Adrenal gland (tissue), 12 donors: ENCODE measurements around the gene SP4. TPM values are rescaled to one million over a fixed set of nuclear protein-coding genes. Genes with fewer than 3 reads are reported as not detected.

Source experiments
- DNase-seq, 7 donors: peaks; one replicate each; pipeline ENCODE4 v3.0.0-alpha.2; 2019 to 2020
- H3K27ac ChIP-seq, 5 donors: fragments of 200-600 bp; sonication (generic) in 4 of 5; 1 replicate in 3 of 5; 2 replicates in 2 of 5; pipeline versions ENCODE4 v1.5.1 to v1.8.0; 2016 to 2020; ENCODE audit warnings: mild to moderate bottlenecking in 1 of 5
- H3K27me3 ChIP-seq: fragments of 200-600 bp; 2 replicates; pipeline ENCODE4 v1.8.0; 2021
- H3K36me3 ChIP-seq, 2 donors: fragments of 200-600 bp; replicated peaks in 1 of 2; 1 replicate in 1 of 2; 2 replicates in 1 of 2; pipeline versions ENCODE4 v1.5.1 to v1.8.0; 2018 to 2022
- H3K4me1 ChIP-seq, 2 donors: fragments of 200-600 bp; replicated peaks in 1 of 2; 1 replicate in 1 of 2; 2 replicates in 1 of 2; pipeline versions ENCODE4 v1.5.1 to v1.8.0; 2018 to 2021
- H3K4me3 ChIP-seq, 4 donors: fragments of 200-600 bp; sonication (generic) in 3 of 4; one replicate each; pipeline ENCODE4 v1.5.1; 2016 to 2018
- H3K9me3 ChIP-seq, 3 donors: fragments of 200-600 bp; sonication (generic) in 1 of 3; replicated peaks in 1 of 3; 1 replicate in 2 of 3; 2 replicates in 1 of 3; pipeline versions ENCODE4 v1.5.1 to v1.8.0; 2016 to 2021
- POLR2A ChIP-seq, 2 donors: fragments of 450-650 bp; IDR thresholded peaks; one replicate each; pipeline ENCODE4 v1.6.1; 2017; ENCODE audit warnings: antibody characterized with exemption in 2 of 2, mild to moderate bottlenecking in 2 of 2, moderate library complexity in 1 of 2
- WGBS, 4 donors: extraction: QIAGEN DNeasy Blood & Tissue Kit in 2 of 4; methylation state at CpG; one replicate each; pipeline versions ENCODE4 v1.1.5 to v1.1.7; 2013 to 2017; 5-methylcytosine and 5-hydroxymethylcytosine counted together
- intact Hi-C, 2 donors: fragments of 100-400 bp; cut with DNase I; formaldehyde crosslinking; loops; one replicate each; pipeline versions ENCODE4 v1.14.1 to v1.15.0; 2022 to 2023
- polyA plus RNA-seq, 3 donors: library from polyadenylated mRNA; stranded (reverse); fragments of 200-250 nt in 2 of 3; fragments of 350-450 nt in 1 of 3; fragmentation: Illumina TruSeq in 1 of 3; extraction: RNeasy Lipid Tissue Mini Kit (QIAGEN cat#74804) in 1 of 3; gene quantifications; one replicate each; pipeline ENCODE4 v1.2.3, GENCODE V29; 2013 to 2014
- total RNA-seq, 9 donors: library from RNA; depleted of rRNA in 4 of 9; stranded (reverse); fragments of >200 nt in 4 of 9; fragments of 120-200 nt in 1 of 9; fragmentation: NEBNext Ultra II Directional in 1 of 9; extraction: Animal tissue kit (Norgen Biotek cat#: 25700) in 1 of 9; gene quantifications; one replicate each; pipeline versions ENCODE4 v1.1.0 to v1.2.4, GENCODE V29; 2013 to 2023
- TF ChIP-seq, protein P1 (sequence below), 6 experiments: fragments of 450-650 bp in 4 of 6; fragments of 200-600 bp in 2 of 6; sonication (generic) in 1 of 6; IDR thresholded peaks; 1 replicate in 5 of 6; 2 replicates in 1 of 6; pipeline versions ENCODE4 v1.5.1 to v1.8.0; 2016 to 2021; ENCODE audit warnings: antibody characterized with exemption in 6 of 6, mild to moderate bottlenecking in 2 of 6, moderate library complexity in 1 of 6
- donor health status: healthy with polysubstance abuse.
- donor health status: Bipolar disorder and iron deficiency.
- donor health status: DM: yes; HTN: yes; CAD: no.
- donor health status: DM: no; HTN: no; CAD: no.
- donor health status: DM: no; HTN: no; CAD: no.
- donor health status: DM: yes; HTN: yes; CAD: no.

Gene SP4
- total and polyA plus RNA-seq, 12 donors, result 1.8 to 11.2 (median 6.0) TPM

DNA sequence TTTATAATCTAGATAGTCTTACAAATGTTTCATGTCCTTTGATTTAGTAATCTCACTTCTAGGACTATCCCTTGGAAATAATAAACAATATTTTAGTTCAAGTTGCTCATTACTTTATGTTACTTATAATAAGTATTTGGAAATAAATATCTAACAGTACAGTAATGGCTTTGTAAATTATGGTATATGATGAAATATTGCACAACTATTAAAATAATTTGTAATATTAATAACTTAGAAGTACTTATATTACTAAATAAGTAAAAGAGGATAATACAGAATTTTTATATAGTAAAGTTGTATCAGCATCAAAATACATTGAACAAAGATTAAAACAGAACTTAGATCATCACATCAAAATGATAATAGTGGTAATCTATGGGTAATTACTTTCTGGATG is 41.1 kb downstream of the SP4 start:
- no peak overlapping the region for H3K4me3 ChIP-seq
- no peaks in the 10 kb centered on the region for H3K27me3 ChIP-seq
- H3K36me3 ChIP-seq, result no peaks in the 10 kb centered on the region
- no peaks in the 10 kb centered on the region for H3K4me1 ChIP-seq
- TF ChIP-seq POLR2A (IDR thresholded peaks at IDR 0.05), result no peak
- TF ChIP-seq, protein P1, sequence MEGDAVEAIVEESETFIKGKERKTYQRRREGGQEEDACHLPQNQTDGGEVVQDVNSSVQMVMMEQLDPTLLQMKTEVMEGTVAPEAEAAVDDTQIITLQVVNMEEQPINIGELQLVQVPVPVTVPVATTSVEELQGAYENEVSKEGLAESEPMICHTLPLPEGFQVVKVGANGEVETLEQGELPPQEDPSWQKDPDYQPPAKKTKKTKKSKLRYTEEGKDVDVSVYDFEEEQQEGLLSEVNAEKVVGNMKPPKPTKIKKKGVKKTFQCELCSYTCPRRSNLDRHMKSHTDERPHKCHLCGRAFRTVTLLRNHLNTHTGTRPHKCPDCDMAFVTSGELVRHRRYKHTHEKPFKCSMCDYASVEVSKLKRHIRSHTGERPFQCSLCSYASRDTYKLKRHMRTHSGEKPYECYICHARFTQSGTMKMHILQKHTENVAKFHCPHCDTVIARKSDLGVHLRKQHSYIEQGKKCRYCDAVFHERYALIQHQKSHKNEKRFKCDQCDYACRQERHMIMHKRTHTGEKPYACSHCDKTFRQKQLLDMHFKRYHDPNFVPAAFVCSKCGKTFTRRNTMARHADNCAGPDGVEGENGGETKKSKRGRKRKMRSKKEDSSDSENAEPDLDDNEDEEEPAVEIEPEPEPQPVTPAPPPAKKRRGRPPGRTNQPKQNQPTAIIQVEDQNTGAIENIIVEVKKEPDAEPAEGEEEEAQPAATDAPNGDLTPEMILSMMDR (IDR thresholded peaks at IDR 0.05), result no peak
- H3K27ac ChIP-seq, result no peak overlapping the region
- H3K9me3 ChIP-seq, result no peaks in the 10 kb centered on the region
- intact Hi-C loops, result no loop called here
- no peak for DNase-seq

DNA sequence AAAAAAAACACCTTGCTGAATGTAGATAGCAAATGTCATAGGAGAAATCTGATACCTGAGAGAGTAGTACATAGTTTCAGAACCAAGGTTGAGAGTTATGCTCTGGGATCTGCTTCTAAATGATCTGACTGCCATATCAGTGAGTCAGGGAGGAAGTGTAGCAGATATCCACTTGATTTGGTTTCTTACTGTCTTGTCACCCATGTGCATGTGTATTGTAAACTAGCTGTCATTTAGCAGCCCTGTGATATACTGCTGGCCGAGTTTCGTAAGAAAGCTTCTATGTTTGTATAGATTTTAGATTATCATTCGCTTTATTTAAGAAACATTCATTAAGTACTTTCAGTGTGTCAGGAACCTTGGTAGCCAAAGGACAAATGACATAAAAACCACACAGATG is 42.0 kb downstream of the SP4 start:
- Histone ChIP-seq H3K9me3 (no peaks in the 10 kb centered on the region), H3K36me3 (no peaks in the 10 kb centered on the region), H3K27me3 (no peaks in the 10 kb centered on the region), H3K27ac (no peak overlapping the region), H3K4me1 (no peaks in the 10 kb centered on the region), H3K4me3 (no peak overlapping the region)
- 72 to 97% (median 83%) methylated on average over 3 of the region's 3 CpGs for WGBS, 4 donors
- intact Hi-C loops, result no loop called here
- no peak for DNase-seq
- TF ChIP-seq, protein P1 (IDR thresholded peaks at IDR 0.05), result no peak
- TF ChIP-seq POLR2A (IDR thresholded peaks at IDR 0.05), result no peak

DNA sequence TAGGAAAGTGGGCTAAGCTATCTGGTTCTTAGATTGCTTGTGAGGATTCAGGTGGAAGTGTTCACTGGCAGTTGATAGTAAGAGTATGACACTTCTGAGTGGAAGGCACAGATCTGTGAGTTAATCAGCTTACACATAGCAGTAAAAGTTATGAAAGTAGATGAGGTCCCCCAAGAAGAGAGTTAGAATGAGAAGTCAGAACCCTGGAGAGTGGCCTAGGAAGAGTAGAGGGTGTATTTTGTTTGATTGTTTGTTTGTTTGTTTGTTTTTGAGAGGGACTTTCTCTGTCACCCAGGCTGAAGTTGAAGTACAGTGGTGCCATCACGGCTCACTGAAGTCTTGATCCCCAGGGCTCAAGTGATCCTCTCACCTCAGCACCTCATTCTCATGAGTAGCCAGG is 44.1 kb downstream of the SP4 start:
- Histone ChIP-seq H3K4me1 (no peaks in the 10 kb centered on the region), H3K9me3 (no peaks in the 10 kb centered on the region), H3K4me3 (no peak overlapping the region), H3K36me3 (no peaks in the 10 kb centered on the region), H3K27ac (no peak overlapping the region), H3K27me3 (no peaks in the 10 kb centered on the region)
- 95 to 100% (median 99%) methylated on average over 1 of the region's 1 CpG for WGBS, 4 donors
- intact Hi-C loops, result no loop called here
- no peak for DNase-seq
- TF ChIP-seq POLR2A (IDR thresholded peaks at IDR 0.05), result no peak
- TF ChIP-seq, protein P1 (IDR thresholded peaks at IDR 0.05), result no peak

DNA sequence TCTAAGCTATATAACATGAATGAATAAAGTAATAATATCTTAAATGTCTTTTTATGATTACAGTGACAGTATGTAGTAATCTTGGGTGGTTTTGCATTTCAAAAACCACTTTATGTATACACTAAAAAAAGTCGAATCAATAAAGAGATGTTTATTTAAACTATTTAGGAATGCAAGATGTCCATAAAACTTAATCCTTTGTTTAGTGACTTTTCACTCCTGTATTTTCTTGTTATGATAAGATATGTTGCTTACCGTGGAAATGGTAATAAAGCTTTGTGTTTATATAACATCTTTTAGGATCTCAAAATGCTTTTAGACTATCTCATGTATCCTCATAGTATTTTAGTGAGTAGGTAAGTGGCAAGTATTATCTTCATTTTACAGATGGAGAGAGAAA is 48.5 kb downstream of the SP4 start:
- H3K4me1 ChIP-seq, result no peaks in the 10 kb centered on the region
- no peaks in the 10 kb centered on the region for H3K36me3 ChIP-seq
- no peak overlapping the region for H3K4me3 ChIP-seq
- WGBS, 4 donors, result 83 to 90% (median 84%) methylated on average over 2 of the region's 2 CpGs
- no peak for DNase-seq
- intact Hi-C loops, result no loop called here
- no peak overlapping the region for H3K27ac ChIP-seq
- no peaks in the 10 kb centered on the region for H3K9me3 ChIP-seq
- TF ChIP-seq, protein P1 (IDR thresholded peaks at IDR 0.05), result no peak
- no peak for TF ChIP-seq POLR2A (IDR thresholded peaks at IDR 0.05)
- no peaks in the 10 kb centered on the region for H3K27me3 ChIP-seq
